ENCODE results near the gene TLE1. TPM values are rescaled to one million over a fixed set of nuclear protein-coding genes. Genes with fewer than 3 reads are reported as not detected.
A peak's percentile ranks its signal among the peaks of the same experiment; 100 is the strongest.
"Not testable (repeated sequence)": the region's sequence is repeated elsewhere in the genome, so short reads cannot be mapped to it uniquely, and the experiment has no call there.

Gene TLE1
- total RNA-seq, 1 experiment from 2014 or later: 17.3 TPM

GRCh38 chr9:81737871-81738507, 48.6 kb upstream of the TLE1 start (continued):
- TF ChIP-seq FOSL1 (IDR thresholded peaks at IDR 0.05; ENCODE audit: low read depth) (peak; percentile 82), ZNF274 (IDR thresholded peaks at IDR 0.05; ENCODE audit: low read depth, low read length) (no peak), TCF7L2 (IDR thresholded peaks at IDR 0.05; ENCODE audit: borderline replicate concordance, extremely low read depth, insufficient read depth, insufficient read length) (no peak)

DNA sequence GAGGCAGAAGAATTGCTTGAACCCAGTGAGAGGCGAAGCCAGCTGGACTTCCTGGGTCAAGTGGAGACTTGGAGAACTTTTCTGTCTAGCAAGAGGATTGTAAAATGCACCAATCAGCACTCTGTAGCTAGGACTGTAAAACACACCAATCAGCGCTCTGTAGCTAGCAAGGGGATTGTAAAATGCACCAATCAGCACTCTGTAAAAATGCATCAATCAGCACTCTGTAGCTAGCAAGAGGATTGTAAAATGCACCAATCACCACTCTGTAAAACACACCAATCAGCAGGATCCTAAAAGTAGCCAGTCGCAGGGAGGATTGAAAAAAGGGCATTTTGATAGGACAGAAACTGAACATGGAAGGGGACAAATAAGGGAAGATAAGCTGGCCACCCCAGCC, 41.2 kb upstream of the TLE1 start:
- H3K9me2 ChIP-seq (ENCODE audit: insufficient read depth); ATAC-seq; H3K36me3 ChIP-seq (ENCODE audit: control insufficient read depth in 1 of 2, insufficient read depth in 2 of 2, low read length in 2 of 2); H3K27me3 ChIP-seq (ENCODE audit: insufficient read depth, low read length); H4K20me1 ChIP-seq (ENCODE audit: insufficient read depth); intact Hi-C loops (cut with micrococcal nuclease); H3K9me3 ChIP-seq (ENCODE audit: control insufficient read depth in 1 of 2, insufficient read depth in 1 of 2, low read depth in 1 of 2, low read length in 2 of 2); RAD21 ChIA-PET (ENCODE audit: low non-redundant PET in 1 of 2, low total read pairs in 2 of 2, uncharacterized antibody in 2 of 2, unreplicated experiment in 2 of 2); H3K4me3 ChIP-seq (replicated peaks in 1 of 2; ENCODE audit: low read depth in 1 of 2, low read length in 2 of 2); H3K9ac ChIP-seq (ENCODE audit: low read length); DNase-seq (ENCODE audit: low read depth, low spot score); H3K27ac ChIP-seq (ENCODE audit: low read depth, low read length); H3K4me2 ChIP-seq (ENCODE audit: low read length); BruUV-seq (replicated peaks); POLR2A ChIA-PET; H3K4me1 ChIP-seq (ENCODE audit: control insufficient read depth in 1 of 2, insufficient read depth in 2 of 2, low read length in 2 of 2); H3K79me2 ChIP-seq (ENCODE audit: insufficient read depth, low read length); CTCF ChIA-PET; H2AFZ ChIP-seq (ENCODE audit: low read depth, low read length, poor library complexity, severe bottlenecking): not testable (repeated sequence)

GRCh38 chr9:81729135-81729534, 39.8 kb upstream of the TLE1 start:
- Histone ChIP-seq H3K4me1 (ENCODE audit: control insufficient read depth in 1 of 2, insufficient read depth in 2 of 2, low read length in 2 of 2) (no peaks in the 10 kb centered on the region), H3K9me3 (ENCODE audit: control insufficient read depth in 1 of 2, insufficient read depth in 1 of 2, low read depth in 1 of 2, low read length in 2 of 2) (no peaks in the 10 kb centered on the region), H3K9ac (ENCODE audit: low read length) (no peak overlapping the region), H3K27me3 (ENCODE audit: insufficient read depth, low read length) (no peaks in the 10 kb centered on the region), H3K36me3 (ENCODE audit: control insufficient read depth in 1 of 2, insufficient read depth in 2 of 2, low read length in 2 of 2) (no peaks in the 10 kb centered on the region), H3K79me2 (ENCODE audit: insufficient read depth, low read length) (no peaks in the 10 kb centered on the region), H4K20me1 (ENCODE audit: insufficient read depth) (no peaks in the 10 kb centered on the region), H3K9me2 (ENCODE audit: insufficient read depth) (no peaks in the 10 kb centered on the region), H3K4me2 (ENCODE audit: low read length) (no peak overlapping the region), H2AFZ (ENCODE audit: low read depth, low read length, poor library complexity, severe bottlenecking) (no peak overlapping the region), H3K4me3 (replicated peaks in 1 of 2; ENCODE audit: low read depth in 1 of 2, low read length in 2 of 2) (no peak overlapping the region), H3K27ac (ENCODE audit: low read depth, low read length) (no peak overlapping the region)
- intact Hi-C loops (cut with micrococcal nuclease): no loop called here
- no peak for TF ChIP-seq SIN3A (IDR thresholded peaks at IDR 0.05; ENCODE audit: low read depth)
- DNase-seq (ENCODE audit: low read depth, low spot score) (no peak), ATAC-seq (no peak)
- RAD21 ChIA-PET (ENCODE audit: low non-redundant PET in 1 of 2, low total read pairs in 2 of 2, uncharacterized antibody in 2 of 2, unreplicated experiment in 2 of 2): no interaction called here
- BruUV-seq (replicated peaks): no TSS peak
- POLR2A ChIA-PET: no interaction called here
- CTCF ChIA-PET: no interaction called here

All from HCT116 (cell line).